Stimulated activated CD4-positive, alpha-beta T cell treated with anti-CD3 and anti-CD28 coated beads, Interleukin-4, amount 100 ng/mL, for 1 hour (primary cell): ENCODE data around the gene GALNT2.

Experiments used
- DNase-seq: peaks from one replicate; pipeline ENCODE4 v3.0.0-alpha.2; 2020

Gene GALNT2

GRCh38 chr1:230066466-230067404, at the start of gene GALNT2:
TSS of gene GALNT2 (plus strand) at chr1:230067238. CDS start at chr1:230067281, 43 bp downstream.
- peak; percentile 90 for DNase-seq

GRCh38 chr1:230020451-230020850, 46.6 kb upstream of the GALNT2 start:
- no peak for DNase-seq

- DNase-seq: no peak
Observed at GRCh38 chr1:230022666-230023380, 44.2 kb upstream of the GALNT2 start.

- no peak for DNase-seq
Observed at GRCh38 chr1:230025686-230026085, 41.4 kb upstream of the GALNT2 start.

GRCh38 chr1:230026139-230026538, 40.9 kb upstream of the GALNT2 start:
- no peak for DNase-seq

- DNase-seq: no peak
Observed at GRCh38 chr1:230026572-230026971, 40.5 kb upstream of the GALNT2 start.

- no peak for DNase-seq
Observed at GRCh38 chr1:230028602-230029223, 38.3 kb upstream of the GALNT2 start.

GRCh38 chr1:230029244-230029941, 37.6 kb upstream of the GALNT2 start:
- DNase-seq: no peak

- DNase-seq: no peak
Observed at GRCh38 chr1:230030122-230030821, 36.8 kb upstream of the GALNT2 start.

GRCh38 chr1:230031131-230031530, 35.9 kb upstream of the GALNT2 start:
- no peak for DNase-seq

GRCh38 chr1:230032516-230033281, 34.3 kb upstream of the GALNT2 start:
- DNase-seq: no peak

- DNase-seq: no peak
Observed at GRCh38 chr1:230037261-230037660, 29.8 kb upstream of the GALNT2 start.

- no peak for DNase-seq
Observed at GRCh38 chr1:230040440-230040839, 26.6 kb upstream of the GALNT2 start.

GRCh38 chr1:230043081-230043480, 24.0 kb upstream of the GALNT2 start:
- DNase-seq: no peak

- DNase-seq: no peak
Observed at GRCh38 chr1:230044729-230045128, 22.3 kb upstream of the GALNT2 start.

GRCh38 chr1:230047114-230047865, 19.7 kb upstream of the GALNT2 start:
- DNase-seq: no peak

GRCh38 chr1:230048322-230048721, 18.7 kb upstream of the GALNT2 start:
- DNase-seq: no peak

GRCh38 chr1:230048922-230049321, 18.1 kb upstream of the GALNT2 start:
- no peak for DNase-seq

- no peak for DNase-seq
Observed at GRCh38 chr1:230049731-230050130, 17.3 kb upstream of the GALNT2 start.

GRCh38 chr1:230050973-230051735, 15.9 kb upstream of the GALNT2 start:
- no peak for DNase-seq
